MM.1S (cell line): ENCODE data around the gene HOXA13.

Experiments used
- CTCF ChIP-seq: fragments of 300-600 bp; sonication (generic); IDR thresholded peaks from 2 replicates; pipeline ENCODE4 v1.5.1; 2016; ENCODE audit warnings: antibody characterized with exemption, low read length, mixed read lengths
- EZH2phosphoT487 ChIP-seq: fragments of 300-600 bp; sonication (generic); IDR thresholded peaks from 2 replicates; pipeline ENCODE4 v1.6.1; 2018; ENCODE audit warnings: antibody characterized with exemption, low read length

DNA sequence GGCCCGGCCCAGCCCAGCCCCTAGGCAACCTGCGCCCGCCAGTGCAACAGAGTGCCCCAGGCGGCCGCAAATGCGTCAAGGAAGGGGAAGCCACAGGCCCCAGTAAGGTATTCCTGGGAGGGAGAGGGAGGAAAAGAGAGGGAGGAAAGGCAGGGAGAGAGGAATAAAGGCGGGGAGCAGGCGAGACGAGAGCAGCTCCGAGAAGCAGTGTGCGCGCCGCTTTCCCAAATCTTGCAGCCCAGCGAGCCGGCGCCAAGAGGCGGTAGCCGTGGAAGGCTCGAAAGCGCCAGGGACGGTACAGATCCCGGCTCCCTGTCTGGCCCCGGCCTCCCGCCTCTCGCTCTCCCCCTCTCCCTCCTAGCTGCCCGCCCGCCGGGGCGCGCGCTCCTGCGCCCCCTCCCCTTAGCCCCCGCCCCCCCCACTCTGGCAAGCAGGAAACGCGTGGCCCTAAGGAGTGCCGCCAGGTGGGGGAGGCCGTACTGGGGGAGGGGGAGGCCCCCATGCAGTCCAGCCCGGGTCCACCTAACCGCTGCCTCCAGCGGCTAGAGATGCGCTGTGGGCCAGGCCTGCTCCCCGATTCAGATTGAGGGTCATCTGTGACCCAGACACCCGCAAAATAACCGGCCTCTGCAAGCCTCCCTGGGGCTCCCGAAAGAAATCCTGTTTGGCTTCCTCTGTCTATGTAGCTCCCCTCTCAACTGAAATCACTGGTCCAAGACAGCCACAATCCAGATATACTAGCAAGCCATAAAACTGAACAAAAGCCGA, 30.0 kb downstream of the HOXA13 start:
- TF ChIP-seq CTCF (no peak), EZH2phosphoT487 (no peak)
